CD1c-positive myeloid dendritic cell (primary cell): ENCODE data around the gene FGD5.

Experiments used
- DNase-seq: peaks from one replicate; pipeline ENCODE4 v3.0.0-alpha.2; 2016; ENCODE audit errors: extremely low spot score

The FGD5 gene

DNA sequence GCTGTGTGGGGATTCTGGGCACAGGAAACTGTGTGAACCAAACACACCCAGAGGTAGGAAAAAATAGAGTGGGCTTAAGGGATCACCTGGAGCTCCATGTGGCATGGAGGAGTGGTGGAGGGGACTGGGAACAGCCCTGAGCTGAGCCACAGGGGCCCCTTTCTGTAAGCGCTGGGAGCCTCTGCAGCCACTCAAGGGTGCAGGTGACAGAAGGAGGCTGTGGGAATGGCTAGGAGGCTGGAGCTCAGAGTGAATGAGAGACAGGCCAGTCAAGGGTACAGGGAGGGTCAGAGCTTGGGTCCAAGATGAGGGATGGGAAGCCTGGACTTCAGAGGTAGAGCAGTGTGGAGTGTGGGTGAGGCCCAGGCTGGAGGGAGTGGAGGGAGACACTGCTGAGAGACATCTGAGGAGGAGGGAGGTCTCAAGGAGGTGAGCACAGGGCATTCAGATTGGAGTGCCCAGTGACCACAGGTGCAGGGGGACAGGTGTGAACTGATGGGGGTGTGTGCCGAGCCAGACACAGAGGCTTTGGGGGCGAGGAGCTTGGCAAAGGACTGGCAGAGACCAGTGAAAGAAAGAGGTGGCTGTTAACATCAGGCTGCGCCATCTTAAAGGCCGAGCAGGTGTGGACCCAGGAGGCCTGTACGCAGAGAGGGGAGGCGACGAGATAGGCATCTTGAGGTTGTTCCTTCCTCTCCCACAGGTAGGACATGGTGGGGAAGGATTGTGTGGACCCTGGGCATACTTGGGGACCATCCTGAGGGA, 56.8 kb downstream of the FGD5 start:
- no peak for DNase-seq

DNA sequence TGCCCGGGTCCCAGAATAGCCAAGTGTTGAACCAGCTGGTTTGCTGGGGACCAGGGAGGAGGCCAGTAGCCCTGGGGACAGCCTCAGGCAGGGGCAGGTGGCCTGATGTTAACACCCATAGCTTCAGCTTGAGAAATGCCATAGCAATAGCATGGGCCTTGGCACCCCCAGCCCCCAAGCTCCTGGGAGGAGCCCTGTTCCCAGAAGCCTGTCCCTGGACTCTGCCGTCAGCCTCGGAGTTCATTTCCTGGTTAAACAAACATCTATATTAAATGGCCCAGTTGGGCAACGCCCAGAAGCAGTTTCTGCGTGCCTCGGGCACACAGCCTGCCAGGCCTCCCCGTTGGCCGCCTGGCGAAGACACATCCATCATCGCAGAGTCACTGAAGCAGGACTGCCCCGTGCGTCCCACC, 58.2 kb downstream of the FGD5 start:
- DNase-seq: no peak

DNA sequence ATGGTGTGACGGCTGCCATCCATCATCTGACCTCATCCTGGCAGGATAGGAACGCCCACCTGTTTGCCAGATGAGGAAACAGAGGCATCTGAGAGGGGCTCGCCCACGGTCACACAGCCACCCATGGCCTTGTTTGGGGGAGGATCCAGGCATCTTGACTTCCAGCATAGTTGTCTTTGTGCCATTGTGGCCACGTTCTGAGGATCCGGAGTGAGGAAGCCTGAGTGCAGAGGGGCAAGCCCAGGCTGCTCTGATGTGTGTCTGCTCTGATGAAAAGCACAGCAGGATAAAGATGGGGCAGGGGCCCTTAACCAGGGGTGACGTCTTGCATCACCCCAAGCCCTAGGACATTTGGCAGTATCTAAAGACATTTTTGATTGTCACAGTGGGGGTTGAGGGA, 58.7 kb downstream of the FGD5 start:
- no peak for DNase-seq

DNA sequence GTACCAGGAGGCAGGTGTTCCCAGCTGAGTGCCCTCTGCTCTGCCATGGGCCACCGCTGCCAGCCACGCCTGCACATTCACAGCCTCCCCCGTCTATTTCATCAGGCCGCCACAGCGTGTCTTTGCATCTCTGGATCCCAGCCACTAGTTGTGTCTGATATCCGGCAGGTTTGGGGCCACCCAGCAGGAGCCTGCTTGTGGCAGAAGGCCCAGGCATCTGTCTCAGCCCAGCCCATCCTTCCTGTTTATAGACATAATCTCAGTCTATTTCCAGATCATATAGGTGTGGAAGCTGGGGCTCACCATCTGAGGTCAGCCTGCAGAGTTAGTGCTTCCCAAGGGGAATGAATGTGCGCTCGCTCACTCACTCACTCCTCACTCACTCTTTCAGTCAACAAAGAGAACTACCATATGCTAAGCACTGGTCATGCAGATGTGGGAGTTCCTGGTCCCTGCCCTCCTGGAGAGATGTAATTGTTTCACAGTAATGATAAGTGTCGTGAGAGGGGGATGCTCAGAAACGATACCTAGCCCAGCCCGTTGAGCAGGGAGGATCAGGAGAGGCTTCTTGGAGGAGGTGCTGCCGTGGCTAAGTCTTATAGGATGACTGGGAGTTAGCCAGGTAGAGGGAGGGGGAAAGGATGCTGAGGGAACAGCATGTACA, 60.6 kb downstream of the FGD5 start:
- no peak for DNase-seq

DNA sequence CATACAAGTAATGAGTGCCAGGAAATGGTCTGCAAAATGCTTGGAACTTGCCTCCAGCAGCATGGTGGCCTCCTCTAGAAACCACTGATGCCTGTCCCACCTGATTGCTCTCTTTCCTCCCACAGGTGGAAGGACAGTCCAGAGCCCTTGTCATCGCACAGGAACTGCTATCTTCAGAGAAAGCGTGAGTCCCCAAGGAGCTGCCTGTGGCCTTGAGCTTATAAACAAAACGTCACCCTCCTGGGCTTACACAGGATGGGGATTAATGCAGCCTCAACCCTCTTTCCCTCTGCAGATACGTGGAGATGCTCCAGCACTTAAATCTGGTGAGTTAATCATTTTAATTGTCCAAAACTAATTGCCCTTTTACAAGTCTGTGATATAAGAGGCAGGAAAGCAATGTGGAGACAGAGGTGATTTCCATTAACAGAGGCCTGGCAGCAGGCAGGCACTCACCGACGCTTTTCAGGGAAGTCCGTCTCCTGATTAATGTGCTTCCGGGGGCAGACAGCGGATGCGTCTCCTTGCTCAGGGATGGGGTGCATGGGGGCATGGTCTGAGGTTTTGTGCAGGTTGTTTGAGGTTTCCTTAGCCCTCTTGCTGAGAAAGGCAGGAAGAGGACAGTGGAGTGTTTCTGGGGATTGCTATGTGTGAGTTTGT, 61.8 kb downstream of the FGD5 start:
- DNase-seq: no peak

DNA sequence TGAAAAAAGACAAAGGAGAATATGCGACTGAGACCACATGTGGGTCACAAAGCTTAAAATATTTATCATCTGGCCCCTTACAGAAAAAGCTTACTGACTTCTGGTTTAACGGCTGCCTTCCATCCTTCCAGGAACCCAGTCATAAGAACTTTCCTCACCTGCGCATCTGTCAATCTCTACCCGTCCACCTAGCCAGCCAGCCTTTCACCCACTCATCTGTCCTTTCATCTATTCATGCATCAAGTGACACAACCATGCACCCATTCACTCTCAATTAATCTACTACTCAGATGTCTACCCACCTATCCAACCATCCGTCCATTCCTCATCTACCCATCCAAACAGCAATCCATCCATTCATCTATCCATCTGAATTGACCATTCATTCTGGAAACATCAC, 64.5 kb downstream of the FGD5 start:
- no peak for DNase-seq

DNA sequence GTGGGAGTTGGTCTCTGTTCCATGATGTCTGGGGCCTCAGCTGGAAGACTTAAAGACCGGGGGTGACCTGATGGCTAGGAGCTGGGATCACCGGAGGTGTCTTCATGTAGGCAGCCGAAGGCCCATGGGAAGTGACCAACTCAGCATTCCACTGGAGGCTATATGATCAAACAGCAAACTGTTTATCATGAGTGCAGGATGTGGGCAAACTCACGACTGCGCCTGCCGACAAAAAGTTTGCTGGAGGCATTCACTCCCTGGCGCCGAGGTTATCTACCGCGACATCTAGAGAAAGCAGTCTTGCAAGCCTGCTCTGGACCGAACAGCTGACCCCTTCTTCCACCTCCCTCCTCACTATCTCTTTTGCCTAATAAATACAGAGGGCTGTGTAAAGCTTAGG, 65.9 kb downstream of the FGD5 start:
- DNase-seq: no peak

DNA sequence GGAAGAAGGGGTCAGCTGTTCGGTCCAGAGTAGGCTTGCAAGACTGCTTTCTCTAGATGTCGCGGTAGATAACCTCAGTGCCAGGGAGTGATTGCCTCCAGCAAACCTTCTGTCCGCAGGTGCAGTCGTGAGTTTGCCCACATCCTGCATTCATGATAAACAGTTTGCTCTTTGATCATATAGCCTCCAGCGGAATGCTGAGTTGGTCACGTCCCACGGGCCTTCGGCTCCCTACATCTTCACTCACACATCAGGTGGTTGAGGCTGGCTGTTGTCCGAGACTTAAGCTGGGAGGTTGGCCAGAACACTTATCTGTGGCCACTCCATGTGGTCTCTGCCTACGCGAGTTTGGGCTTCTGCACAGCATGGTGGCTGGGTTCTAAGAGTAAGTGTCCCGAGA, 66.5 kb downstream of the FGD5 start:
- no peak for DNase-seq

DNA sequence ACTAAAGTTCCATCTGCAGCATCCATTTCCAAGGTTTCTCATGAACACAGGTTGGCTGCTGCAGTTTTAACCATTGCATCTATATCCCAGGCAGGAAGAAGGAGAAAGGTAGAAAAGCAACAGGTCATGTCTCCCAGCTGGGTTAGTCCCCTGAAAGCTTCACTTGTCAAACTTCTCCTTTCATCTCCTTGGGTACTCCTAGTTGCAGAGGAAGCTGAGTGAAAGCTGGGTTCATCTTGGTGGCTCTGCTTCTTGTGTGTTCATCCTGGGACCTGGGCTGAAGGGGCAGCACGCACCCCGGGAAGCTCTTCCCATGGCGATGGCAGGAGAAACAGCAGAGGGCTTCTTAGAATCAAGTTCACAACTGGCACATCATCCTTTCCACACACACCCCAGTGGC, 67.3 kb downstream of the FGD5 start:
- no peak for DNase-seq

DNA sequence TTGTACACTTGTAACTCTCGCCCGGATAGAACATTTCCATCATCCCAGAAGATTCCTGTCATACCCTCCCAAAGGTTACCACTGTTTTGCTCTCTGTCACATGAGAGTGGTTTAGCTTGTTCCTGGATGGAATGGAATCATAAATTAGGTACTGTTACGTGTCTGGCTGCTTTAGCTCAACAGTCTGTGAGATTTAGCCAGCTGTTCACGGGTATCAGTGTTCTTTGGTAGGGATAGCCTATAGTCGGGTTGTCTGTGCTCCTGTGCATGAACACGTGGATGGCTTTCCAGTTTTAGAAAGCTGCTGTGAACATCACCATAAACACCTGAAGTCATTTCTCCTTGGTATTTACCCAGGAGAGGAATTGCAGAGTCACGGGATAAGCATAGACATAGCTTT, 70.4 kb downstream of the FGD5 start:
- no peak for DNase-seq

DNA sequence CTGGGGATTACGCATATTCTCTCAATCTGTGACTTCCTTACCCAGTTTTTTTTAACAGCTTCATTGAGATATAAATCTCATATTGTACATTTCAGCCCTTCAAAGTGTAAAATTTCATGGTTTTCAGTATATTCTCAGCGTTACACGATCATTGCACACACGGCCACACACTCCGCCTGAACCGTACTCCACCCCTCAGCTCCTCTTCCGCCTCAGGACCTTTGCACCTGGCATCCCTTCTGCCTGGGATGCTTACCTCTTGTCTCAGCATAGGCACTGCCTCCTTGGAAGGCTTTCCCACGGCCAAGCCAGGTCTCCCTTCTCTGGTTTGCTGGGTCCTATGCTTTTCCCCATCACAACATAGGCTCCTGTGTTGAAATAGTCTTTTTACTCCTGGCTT, 71.2 kb downstream of the FGD5 start:
- no peak for DNase-seq

DNA sequence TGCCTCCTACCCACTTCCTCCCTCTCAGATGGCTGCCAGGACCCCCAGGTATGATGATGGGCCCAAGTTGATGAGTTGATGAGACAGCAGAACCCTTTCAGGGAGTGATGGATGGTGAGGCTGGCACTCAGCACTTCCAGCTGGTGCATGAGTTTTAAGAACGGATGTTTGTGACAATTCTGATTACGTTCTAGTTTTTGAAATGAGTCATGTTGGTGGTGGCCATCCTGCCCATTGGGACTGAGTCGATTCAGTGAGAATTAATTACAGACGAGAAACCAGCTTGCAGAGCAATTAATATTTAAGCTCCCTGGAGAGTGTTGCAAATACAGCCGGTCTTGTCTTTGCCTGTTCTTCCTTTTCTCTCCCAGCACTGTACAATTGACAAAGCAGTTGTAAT, 71.7 kb downstream of the FGD5 start:
- no peak for DNase-seq

DNA sequence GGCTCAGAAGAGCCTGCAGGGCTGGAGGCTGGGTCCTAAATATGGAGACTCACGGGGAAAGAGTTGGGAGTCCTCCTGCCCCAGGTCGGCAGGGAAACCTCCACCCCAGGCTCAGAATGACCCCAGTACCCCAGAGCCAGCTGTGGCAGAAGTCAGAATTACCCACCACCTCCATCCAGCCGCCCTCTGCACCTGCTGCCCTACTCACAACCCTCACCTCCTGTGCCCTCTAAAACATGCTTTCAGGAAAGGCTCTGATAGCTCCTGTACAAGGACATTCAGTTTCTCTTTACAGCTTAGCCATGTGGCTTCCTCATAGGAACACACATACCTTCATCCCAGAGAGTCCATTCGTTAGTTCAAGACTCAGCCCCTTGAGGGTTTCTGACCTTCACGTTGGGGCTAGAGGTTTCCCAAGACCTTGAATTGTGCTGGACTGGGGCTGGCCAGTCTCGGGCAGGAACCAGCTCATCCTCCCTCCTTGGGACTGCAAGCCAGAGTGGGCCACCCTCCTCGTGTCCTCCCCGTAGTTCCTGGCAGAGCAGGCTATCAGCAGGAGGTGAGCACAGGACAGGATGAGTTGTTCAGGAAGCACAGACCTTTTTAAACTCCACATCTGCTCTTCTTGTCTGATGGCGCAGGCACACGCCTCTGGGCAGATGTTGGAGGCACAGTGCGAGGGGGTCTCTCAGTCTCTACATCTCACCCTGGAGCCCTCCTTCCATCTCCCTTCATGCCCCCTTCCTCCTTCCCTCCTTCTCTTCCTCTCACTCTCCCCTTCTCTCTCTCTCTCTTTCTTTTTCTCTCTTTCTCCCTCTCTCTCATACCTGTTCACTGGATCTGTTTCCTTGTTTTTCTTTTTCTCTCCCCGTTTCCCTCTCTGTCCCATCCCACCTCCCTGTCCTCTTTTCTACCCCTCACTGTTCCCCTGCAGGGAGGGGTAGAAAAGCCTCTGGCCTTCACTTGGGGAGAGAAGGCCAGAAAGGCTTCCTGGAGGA, 72.7 kb downstream of the FGD5 start:
- no peak for DNase-seq

DNA sequence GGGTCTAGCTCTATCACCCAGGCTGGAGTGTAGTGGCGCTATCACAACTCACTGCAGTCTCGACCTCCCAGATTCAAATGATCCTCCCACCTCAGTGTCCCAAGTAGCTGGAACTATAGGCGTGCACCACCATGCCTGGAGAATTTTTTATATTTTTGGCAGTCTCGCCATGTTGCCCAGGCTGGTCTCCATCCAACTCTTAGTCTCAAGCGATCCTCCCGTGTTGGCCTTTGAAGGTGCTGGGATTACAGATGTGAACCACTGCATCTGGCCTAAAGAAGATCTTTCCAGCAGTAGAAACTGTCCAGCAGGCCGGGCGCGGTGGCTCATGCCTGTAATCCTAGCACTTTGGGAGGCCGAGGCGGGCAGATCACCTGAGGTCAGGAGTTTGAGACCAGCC, 73.5 kb downstream of the FGD5 start:
- DNase-seq: no peak

DNA sequence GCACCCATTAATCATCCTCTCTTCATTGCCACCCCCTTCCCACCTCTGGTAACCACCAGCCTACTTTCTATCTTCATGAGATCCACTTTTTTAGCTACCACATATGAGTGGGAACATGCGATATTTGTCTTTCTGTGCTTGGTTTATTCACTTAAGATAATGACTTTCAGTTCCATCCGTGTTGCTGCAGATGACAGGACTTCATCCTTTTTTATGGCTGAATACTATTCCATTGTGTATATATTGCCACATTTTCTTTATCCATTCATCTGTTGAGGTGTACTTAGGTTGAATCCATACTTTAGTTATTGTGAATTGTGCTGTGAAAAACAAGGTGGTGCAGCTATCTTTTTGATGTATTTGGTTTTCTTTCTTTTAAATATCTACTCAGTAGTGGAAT, 75.3 kb downstream of the FGD5 start:
- no peak for DNase-seq

DNA sequence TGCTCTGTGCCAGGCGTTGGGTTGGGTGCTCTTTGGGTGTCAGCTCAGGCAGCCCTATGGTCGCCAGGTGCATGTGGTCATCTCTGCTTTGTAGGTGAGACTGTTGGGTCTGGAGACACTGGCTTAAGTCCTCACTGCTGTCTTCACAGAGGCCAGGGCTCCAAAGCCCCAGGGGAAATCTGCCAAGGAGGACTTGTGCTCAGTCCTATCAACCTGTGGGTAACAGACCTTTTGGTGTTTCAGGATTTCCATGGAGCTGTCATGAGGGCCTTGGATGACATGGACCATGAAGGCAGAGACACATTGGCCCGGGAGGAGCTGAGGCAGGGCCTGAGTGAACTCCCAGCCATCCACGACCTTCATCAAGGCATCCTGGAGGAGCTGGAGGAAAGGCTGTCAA, 78.5 kb downstream of the FGD5 start:
- no peak for DNase-seq

DNA sequence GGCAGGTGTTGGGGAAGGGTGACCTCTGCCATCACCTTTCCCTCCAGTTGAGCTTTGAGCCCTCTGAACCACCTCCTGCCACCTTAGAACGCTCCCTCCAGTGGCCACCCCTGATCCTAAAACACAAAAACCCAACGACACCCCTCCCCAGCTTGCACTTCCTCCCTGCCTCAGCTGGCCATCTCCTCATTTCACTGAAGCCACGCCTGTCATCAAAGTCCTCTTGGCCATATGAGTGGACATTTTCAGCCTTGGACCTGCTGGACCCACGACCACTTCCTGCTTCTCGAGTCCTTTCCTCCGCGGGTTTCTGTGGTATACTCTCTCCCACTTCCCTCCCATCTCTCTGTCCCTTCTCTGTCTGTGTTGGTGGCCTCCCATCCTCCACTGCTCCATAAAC, 80.2 kb downstream of the FGD5 start:
- no peak for DNase-seq

DNA sequence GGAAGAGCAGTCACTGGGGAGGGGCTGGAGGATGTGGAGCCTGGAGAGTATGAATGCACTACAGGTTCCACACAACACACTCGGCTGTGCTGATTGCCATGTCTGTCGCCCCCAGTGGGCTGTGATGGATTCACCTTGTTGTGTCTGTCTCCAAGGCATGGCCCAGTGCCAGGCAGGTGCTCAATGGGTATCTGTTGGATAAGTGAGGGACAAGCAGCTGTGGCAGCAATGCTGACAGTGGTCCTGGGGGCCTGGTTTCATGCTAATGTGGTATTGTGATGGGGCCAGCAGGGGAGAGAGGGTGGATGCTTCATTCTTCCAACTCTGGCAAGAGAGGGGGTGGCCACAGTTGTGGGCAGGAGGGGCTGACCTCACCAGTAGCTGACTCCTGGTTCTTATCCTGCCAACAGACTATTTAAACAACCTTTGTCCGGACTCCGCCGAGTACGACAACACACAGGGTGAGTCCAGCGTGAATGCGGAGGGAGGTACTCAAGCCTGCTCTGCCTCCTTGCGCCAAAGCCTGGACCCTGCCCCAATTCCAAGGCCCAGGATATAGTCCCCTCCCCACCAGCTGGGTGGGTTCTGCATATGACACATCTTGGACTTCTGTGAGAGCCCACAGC, 81.3 kb downstream of the FGD5 start:
- DNase-seq: no peak

DNA sequence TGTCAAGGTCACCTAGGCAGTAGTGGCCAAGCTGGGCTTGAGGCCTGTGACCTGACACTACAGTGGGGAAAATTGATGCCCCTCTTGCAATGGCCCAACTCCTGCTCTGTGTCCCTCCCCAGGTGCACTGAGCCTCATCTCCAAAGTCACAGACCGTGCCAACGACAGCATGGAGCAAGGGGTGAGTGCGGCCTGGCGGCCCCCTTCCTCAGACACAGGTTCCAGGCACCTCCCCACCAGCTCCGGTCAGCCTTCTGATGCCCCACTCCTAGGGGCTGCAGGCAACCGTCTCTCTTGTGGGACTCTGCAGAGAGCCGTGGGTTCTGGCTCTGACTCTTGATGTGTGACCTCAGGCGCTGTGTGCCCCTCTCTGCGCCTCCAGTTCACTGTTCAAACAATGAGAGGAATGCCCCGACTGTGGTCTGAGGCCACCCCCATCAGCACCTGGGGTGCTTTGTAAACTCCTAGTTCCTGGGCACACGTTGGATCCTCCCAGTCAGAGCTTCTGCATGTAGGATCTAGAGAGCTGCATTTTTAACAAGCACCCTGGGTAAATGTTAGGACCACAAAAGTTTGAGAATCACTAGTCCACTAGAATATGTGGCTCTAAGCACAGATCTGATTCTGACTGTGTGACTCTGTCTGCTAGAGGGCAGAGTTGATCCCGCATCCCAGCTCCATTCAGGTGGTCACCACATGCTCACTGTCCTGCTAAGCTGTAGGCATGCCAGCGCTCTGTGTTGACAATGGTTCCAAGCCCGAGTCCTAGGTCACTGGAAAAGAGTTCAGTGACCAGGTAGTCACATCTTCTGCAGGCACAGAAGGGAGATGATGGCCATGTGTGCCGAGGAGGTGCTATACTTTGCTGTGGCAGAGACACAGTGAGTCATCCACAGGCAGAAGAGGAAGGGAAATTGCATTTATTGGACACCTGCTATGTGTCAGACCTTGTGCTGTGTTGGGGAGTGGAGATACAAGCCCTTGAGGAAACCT, 82.4 kb downstream of the FGD5 start:
- no peak for DNase-seq

DNA sequence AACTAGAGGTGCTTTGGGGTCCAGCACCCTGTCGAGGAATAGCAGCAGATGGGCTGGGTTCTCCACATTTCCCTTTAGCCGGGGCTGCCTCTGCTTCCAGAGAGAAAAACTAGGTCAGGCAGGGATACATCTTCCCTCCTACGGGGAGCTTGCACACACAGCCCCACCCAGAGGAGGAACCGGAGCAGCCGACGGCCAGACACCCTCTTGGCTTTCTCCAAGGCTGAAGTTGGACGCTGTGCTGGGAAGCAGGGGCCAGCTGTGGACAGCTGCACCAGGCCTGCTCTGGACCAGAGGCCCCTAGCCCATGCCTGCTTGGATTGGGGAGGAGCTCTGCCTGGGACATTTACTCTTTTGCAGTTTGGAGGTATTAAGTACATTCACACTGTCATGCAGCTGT, 84.0 kb downstream of the FGD5 start:
- no peak for DNase-seq
